KOPT-K1 (cell line): ENCODE data around the gene MICU1.

ENCODE experiments used
- H3K27ac ChIP-seq: fragments of 200-600 bp; sonication (generic); 2 replicates; pipeline ENCODE4 v1.5.1; 2016; ENCODE audit warnings: antibody characterized with exemption, mild to moderate bottlenecking, low read depth, low read length; ENCODE audit not compliant: poor library complexity, severe bottlenecking
- H3K36me3 ChIP-seq: fragments of 200-600 bp; sonication (generic); 2 replicates; pipeline ENCODE4 v1.5.1; 2017; ENCODE audit warnings: antibody characterized with exemption, mild to moderate bottlenecking, low read length, moderate library complexity; ENCODE audit not compliant: insufficient read depth
- H3K9me3 ChIP-seq: fragments of 200-600 bp; sonication (generic); 2 replicates; pipeline ENCODE4 v1.5.1; 2017; ENCODE audit warnings: antibody characterized with exemption, low read length, mild to moderate bottlenecking; ENCODE audit not compliant: insufficient read depth, poor library complexity, severe bottlenecking

Gene MICU1

GRCh38 chr10:72605122-72605521, 20.8 kb downstream of the MICU1 start:
- no peak overlapping the region for H3K27ac ChIP-seq
- no peaks in the 10 kb centered on the region for H3K9me3 ChIP-seq
- H3K36me3 ChIP-seq = no peaks in the 10 kb centered on the region

GRCh38 chr10:72601144-72601543, 24.7 kb downstream of the MICU1 start:
- Histone ChIP-seq H3K36me3 (no peaks in the 10 kb centered on the region), H3K9me3 (no peaks in the 10 kb centered on the region), H3K27ac (no peak overlapping the region)

- no peak overlapping the region for H3K27ac ChIP-seq
- no peaks in the 10 kb centered on the region for H3K36me3 ChIP-seq
- H3K9me3 ChIP-seq = no peaks in the 10 kb centered on the region
Measured at GRCh38 chr10:72598769-72599701, 26.8 kb downstream of the MICU1 start.

DNA sequence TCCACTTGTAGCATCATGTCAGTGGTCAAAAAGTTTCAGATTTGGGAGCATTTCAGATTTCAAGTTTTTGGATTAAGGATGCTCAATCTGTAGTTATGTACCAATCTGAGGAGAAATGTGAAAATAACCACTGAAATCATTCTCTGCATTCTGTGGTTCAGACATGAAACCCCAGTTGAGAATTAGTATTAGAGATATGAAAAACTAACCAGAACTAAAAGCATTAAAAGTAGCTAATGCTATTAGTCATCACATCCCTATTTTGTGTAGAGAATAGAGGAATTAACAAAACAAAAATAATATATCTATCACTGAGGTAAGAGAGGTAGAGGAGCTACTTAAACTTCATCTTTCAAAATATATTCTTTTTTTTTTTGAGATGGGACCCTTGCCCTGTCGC, 28.0 kb downstream of the MICU1 start:
- peaks cover under 1% of the 10 kb centered on the region for H3K9me3 ChIP-seq
- H3K36me3 ChIP-seq = no peaks in the 10 kb centered on the region
- H3K27ac ChIP-seq = no peak overlapping the region

- peaks cover 7% of the 10 kb centered on the region for H3K9me3 ChIP-seq
- no peaks in the 10 kb centered on the region for H3K36me3 ChIP-seq
- H3K27ac ChIP-seq = no peak overlapping the region
Measured at GRCh38 chr10:72595436-72595835, 30.4 kb downstream of the MICU1 start.

DNA sequence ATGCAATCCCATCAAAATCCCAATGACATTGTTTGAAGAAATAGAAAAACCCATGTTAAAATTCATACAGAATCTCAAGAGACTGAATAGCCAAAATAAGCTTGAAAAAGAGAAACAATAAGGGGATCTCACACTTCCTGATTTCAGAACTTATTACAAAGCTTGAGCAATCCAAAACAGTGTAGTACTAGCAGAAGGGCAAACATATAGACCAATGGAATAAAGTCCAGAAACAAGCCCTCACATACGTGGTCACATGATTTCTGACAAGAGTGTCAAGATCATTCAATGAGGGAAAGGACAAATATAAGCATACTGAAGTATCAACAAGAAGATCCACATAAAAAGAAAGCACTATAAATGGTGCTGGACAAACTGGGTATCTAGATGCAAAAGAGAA, 31.9 kb downstream of the MICU1 start:
- H3K27ac ChIP-seq = no peak overlapping the region
- peaks cover 7% of the 10 kb centered on the region for H3K9me3 ChIP-seq
- H3K36me3 ChIP-seq = no peaks in the 10 kb centered on the region

DNA sequence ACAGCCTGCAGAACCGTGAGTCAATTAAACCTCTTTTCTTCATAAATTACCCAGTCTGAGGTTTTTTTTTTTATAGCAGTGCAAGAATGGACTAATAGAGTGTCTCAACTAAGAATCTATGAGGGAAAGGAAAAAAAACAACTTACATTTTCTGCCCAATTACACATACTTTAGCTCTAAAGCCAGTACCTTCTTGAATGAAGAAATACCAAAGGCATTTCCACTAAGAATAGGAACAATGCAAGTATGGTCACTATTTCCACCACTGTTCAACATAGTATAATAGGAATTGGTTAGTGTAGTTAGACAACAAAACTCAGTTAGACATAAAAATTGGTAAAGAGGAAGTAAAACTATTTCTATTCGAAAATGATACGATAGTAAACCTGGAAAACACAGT, 37.6 kb downstream of the MICU1 start:
- H3K27ac ChIP-seq = no peak overlapping the region
- no peaks in the 10 kb centered on the region for H3K36me3 ChIP-seq
- H3K9me3 ChIP-seq = peaks cover 7% of the 10 kb centered on the region

DNA sequence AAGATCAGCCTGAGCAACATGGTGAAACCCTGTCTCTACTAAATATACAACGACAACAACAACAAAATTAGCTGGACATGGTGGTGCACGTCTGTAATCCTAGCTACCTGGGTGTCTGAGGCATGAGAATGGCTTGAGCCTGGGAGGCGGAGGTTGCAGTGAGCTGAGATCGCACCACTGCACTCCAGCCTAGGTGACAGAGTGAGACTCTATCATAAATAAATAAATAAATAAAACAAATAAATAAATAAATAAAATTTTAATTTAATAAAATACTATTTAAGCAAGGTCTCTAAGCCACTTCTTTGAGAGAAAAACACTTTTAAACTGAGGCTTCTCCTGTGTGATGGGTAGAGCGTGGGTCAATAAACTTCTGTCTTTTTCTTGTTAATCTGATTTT, 38.3 kb downstream of the MICU1 start:
- peaks cover 3% of the 10 kb centered on the region for H3K9me3 ChIP-seq
- no peaks in the 10 kb centered on the region for H3K36me3 ChIP-seq
- no peak overlapping the region for H3K27ac ChIP-seq

DNA sequence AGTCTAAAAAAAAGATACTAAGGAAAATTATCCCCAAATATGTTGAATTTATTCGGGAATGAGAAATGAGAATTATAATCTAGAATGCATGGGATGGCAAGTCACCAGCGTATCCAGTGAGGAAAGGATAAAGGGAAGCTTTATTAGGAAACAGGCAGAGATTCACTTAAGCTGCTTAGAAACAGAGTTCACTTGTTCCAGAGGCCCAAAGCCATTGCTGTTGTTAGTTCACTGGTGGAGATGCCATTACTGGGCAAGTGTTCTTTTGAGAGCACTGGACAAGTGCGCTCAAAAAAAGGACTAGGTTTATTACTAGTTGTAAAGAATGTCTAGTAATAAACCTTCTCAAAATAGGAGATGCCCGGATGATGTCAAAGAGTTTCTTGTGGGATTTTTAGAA, 51.2 kb downstream of the MICU1 start:
- Histone ChIP-seq H3K36me3 (no peaks in the 10 kb centered on the region), H3K27ac (no peak overlapping the region)

GRCh38 chr10:72573079-72573478, 52.8 kb downstream of the MICU1 start:
- H3K27ac ChIP-seq = no peak overlapping the region
- H3K36me3 ChIP-seq = no peaks in the 10 kb centered on the region
- H3K9me3 ChIP-seq = no peaks in the 10 kb centered on the region

More for the DNA sequence above, 51.2 kb downstream of the MICU1 start:
- no peaks in the 10 kb centered on the region for H3K9me3 ChIP-seq

DNA sequence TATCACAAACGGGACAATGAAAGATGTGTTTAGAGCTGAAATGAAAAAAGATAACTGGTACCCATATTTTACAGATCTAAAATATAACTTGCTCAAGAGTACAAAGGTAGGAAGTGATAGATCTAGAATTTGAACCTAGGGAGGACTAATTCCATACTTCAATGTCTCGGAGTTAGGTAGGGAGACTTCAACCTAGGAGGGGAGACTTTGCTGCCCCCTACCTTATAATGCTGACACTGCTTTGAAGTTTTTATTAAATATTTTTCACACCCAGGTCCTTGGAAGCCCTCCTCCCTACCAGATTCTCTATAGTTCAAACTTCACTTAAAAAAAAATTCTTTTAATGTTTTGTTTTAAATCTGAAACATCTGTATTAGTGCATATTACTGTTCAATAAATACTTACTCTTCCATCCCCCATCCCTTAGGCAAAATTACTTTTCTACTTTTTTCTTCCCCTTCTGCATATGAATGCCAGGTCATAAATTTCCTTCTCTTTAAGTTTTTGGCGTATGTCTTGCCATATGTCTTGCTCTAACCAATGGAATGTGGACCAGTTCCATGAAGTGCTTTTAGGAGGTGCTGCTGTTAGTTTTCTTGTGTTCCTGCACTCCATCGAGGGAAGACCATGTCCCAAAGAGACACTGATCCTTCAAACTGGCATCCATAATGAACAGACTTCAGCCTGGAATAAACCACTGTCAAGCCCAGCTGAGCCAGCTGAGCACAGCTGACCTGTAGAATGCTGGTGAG, 57.8 kb downstream of the MICU1 start:
- Histone ChIP-seq H3K36me3 (no peaks in the 10 kb centered on the region; the same call in 1 of the 2 replicates), H3K27ac (no peak overlapping the region), H3K9me3 (no peaks in the 10 kb centered on the region)

- no peaks in the 10 kb centered on the region for H3K9me3 ChIP-seq
- H3K36me3 ChIP-seq = peaks cover 1% of the 10 kb centered on the region; the same call in 1 of the 2 replicates
- H3K27ac ChIP-seq = no peak overlapping the region
Measured at GRCh38 chr10:72567421-72567820, 58.5 kb downstream of the MICU1 start.

GRCh38 chr10:72564596-72564995, 61.3 kb downstream of the MICU1 start:
- H3K9me3 ChIP-seq = peaks cover 6% of the 10 kb centered on the region
- no peak overlapping the region for H3K27ac ChIP-seq
- H3K36me3 ChIP-seq = peaks cover 24% of the 10 kb centered on the region; the same call in 1 of the 2 replicates

DNA sequence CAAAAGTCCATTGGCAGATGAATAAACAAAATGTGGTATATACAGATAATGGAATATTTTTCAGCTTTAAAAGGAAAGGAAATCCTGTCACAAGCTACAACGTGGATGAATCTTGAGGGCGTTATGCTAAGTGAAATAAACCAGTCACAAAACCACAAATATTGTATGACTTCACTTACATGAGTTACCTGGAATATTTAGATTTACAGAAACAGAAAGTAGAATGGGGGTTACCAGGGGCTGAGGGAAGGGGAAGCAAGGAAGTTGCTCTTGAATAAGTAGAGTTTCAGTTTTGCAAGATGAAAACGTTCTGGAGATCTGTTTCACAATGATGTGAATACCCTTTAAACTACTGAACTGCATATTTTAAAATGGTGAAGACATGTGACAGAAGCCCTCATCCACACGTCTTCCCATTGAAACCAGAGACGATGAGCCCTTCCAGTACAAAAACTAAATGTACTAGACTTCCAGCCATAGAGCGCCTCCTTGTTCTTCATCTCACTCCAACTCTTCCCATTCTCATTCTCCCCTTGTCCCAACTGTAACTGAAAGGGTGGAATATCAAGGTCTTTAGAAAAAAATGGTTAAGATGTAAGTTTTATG, 62.4 kb downstream of the MICU1 start:
- H3K36me3 ChIP-seq = peaks cover 24% of the 10 kb centered on the region; the same call in 1 of the 2 replicates
- H3K9me3 ChIP-seq = peaks cover 6% of the 10 kb centered on the region
- H3K27ac ChIP-seq = peak overlapping the region; percentile 56

DNA sequence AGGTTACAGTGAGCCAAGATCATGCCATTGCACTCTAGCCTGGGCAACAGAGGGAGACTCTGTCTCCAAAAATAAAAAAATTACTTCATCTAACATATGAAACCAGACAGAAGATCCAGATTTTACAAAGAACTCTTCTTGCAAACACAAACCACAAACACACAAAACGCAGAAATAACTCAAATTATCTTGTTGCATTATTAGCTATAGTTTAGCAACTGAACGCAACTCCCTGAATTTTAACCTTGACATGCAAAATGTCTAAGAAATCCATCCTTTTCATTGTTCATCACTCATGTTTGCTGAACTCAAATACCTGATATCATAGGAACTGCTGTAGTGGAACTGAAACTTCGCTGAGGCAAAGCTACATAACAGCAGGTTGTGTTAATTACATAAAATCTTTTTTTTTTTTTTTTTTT, 64.1 kb downstream of the MICU1 start:
- Histone ChIP-seq H3K36me3 (peaks cover 24% of the 10 kb centered on the region; the same call in 1 of the 2 replicates), H3K27ac (no peak overlapping the region), H3K9me3 (peaks cover 6% of the 10 kb centered on the region)
